Stomach (tissue), 9 donors: ENCODE measurements around the gene SORCS3. TPM values are rescaled to one million over a fixed set of nuclear protein-coding genes. Genes with fewer than 3 reads are reported as not detected.

Source experiments
- DNase-seq, 2 donors: peaks; one replicate each; pipeline versions ENCODE4 v3.0.0 to v3.0.0-alpha.2; 2013 to 2019
- H3K27ac ChIP-seq, 5 donors: fragments of 200-600 bp in 4 of 5; sonication (generic) in 4 of 5; one replicate each; pipeline ENCODE4 v1.5.1; 2013 to 2019; ENCODE audit warnings: mild to moderate bottlenecking in 1 of 5, moderate library complexity in 1 of 5
- H3K27me3 ChIP-seq, 3 donors: fragments of 200-600 bp; sonication (generic); one replicate each; pipeline ENCODE4 v1.5.1; 2017 to 2019; ENCODE audit warnings: mixed run types in 1 of 3
- H3K36me3 ChIP-seq, 4 donors: fragments of 200-600 bp; sonication (generic); 1 replicate in 3 of 4; 2 replicates in 1 of 4; pipeline ENCODE4 v1.5.1; 2016 to 2019
- H3K4me1 ChIP-seq, 4 donors: fragments of 200-600 bp; sonication (generic); one replicate each; pipeline ENCODE4 v1.5.1; 2016 to 2019
- H3K4me3 ChIP-seq, 4 donors: fragments of 200-600 bp; sonication (generic) in 3 of 4; one replicate each; pipeline ENCODE4 v1.5.1; 2016 to 2019; ENCODE audit warnings: mild to moderate bottlenecking in 1 of 4
- H3K9me3 ChIP-seq, 4 donors: fragments of 200-600 bp; sonication (generic); one replicate each; pipeline ENCODE4 v1.5.1; 2016 to 2019
- EP300 ChIP-seq: sonication (generic); formaldehyde crosslinking; IDR thresholded peaks from one replicate; pipeline ENCODE4 v1.6.1; 2017; ENCODE audit warnings: antibody characterized with exemption
- POLR2A ChIP-seq, 4 donors: fragments of 450-650 bp; IDR thresholded peaks; one replicate each; pipeline ENCODE4 v1.6.1; 2016; ENCODE audit warnings: antibody characterized with exemption in 4 of 4, control low read depth in 2 of 4, mild to moderate bottlenecking in 1 of 4, moderate library complexity in 1 of 4
- POLR2AphosphoS5 ChIP-seq, 3 donors: sonication (generic); formaldehyde crosslinking; IDR thresholded peaks; one replicate each; pipeline ENCODE4 v1.6.1; 2016; ENCODE audit warnings: antibody characterized with exemption in 3 of 3
- WGBS, 5 donors: extraction: QIAGEN DNeasy Blood & Tissue Kit in 3 of 5; methylation state at CpG; one replicate each; pipeline versions ENCODE4 v1.1.5 to v1.1.7; 2013 to 2018; 5-methylcytosine and 5-hydroxymethylcytosine counted together
- intact Hi-C: fragments of 100-400 bp; cut with DNase I; formaldehyde crosslinking; loops from one replicate; pipeline ENCODE4 v1.15.1; 2023; ENCODE audit warnings: low total_unique reads
- polyA plus RNA-seq, 3 donors: library from polyadenylated mRNA; stranded (reverse); fragments of 200-250 nt; gene quantifications; one replicate each; pipeline ENCODE4 v1.2.3, GENCODE V29; 2013
- total RNA-seq, 5 donors: library from RNA; depleted of rRNA; stranded (reverse); fragments of >200 nt; gene quantifications; one replicate each; pipeline versions ENCODE4 v1.1.0 to v1.2.3, GENCODE V29; 2014 to 2016
- TF ChIP-seq, protein P1 (sequence below), 7 experiments: fragments of 450-650 bp in 4 of 7; fragments of 200-600 bp in 3 of 7; sonication (generic) in 3 of 7; IDR thresholded peaks; one replicate each; pipeline ENCODE4 v1.5.1; 2016 to 2019; ENCODE audit warnings: antibody characterized with exemption in 7 of 7, control low read depth in 2 of 7, mild to moderate bottlenecking in 1 of 7
- donor health status: healthy with polysubstance abuse.
- donor health status: Bipolar disorder and iron deficiency.
- donor health status: healthy.

The SORCS3 gene
- total and polyA plus RNA-seq, 8 donors = 0.06 to 2.6 (median 0.20) TPM; not detected in 4

DNA sequence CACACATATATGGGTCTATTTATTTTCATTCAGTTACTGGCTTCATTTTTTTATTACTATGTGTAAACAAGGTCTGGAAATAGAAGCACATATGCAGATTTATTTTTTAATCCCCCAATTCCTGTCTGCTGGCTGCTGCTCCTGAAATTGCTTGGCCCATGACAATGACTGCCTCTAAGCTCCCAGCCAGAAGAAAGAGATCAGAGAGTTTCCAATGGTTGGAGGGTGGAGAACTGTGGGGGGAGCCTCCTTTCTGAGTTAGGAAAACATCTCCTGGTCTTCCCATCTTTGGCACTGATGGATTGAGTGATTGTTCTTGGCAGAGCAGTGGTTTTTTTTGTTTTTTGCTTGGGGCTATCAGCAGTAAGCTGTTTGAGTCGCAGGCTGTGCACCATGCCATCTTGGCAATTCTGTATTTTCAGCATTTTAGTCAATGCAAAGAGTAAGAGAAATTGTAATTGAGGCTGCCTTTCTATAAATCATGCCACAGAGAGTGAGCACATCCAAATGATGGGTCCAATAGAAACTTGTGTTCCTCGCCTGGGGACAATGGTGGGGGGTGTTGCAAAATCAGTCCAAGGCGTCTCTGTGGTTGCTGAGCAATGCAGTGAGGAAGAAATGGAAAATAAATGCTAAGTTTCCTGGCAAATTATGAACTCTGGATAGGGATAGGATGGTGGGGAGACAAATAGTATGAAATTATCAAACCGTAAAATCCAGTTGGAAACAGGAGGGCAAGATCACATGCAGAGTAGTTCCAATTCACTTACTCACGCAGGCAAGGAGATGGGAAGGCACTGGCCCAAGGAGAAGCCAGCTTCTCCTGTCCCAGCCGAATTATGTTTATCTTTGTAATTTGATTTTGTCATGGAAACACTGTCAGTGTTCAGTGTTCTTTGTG is 382.4 kb downstream of the SORCS3 start:
- no peak for DNase-seq
- Histone ChIP-seq H3K27me3 (no peaks in the 10 kb centered on the region), H3K4me3 (no peak overlapping the region), H3K4me1 (no peaks in the 10 kb centered on the region), H3K27ac (no peak overlapping the region), H3K9me3 (no peaks in the 10 kb centered on the region), H3K36me3 (no peaks in the 10 kb centered on the region)
- 42 to 72% (median 46%) methylated on average over 6 of the region's 6 CpGs for WGBS, 5 donors
- intact Hi-C loops = no loop called here
- no peak for TF ChIP-seq POLR2AphosphoS5 (IDR thresholded peaks at IDR 0.05)
- no peak for TF ChIP-seq POLR2A (IDR thresholded peaks at IDR 0.05)
- TF ChIP-seq EP300 = no peak
- TF ChIP-seq, protein P1, sequence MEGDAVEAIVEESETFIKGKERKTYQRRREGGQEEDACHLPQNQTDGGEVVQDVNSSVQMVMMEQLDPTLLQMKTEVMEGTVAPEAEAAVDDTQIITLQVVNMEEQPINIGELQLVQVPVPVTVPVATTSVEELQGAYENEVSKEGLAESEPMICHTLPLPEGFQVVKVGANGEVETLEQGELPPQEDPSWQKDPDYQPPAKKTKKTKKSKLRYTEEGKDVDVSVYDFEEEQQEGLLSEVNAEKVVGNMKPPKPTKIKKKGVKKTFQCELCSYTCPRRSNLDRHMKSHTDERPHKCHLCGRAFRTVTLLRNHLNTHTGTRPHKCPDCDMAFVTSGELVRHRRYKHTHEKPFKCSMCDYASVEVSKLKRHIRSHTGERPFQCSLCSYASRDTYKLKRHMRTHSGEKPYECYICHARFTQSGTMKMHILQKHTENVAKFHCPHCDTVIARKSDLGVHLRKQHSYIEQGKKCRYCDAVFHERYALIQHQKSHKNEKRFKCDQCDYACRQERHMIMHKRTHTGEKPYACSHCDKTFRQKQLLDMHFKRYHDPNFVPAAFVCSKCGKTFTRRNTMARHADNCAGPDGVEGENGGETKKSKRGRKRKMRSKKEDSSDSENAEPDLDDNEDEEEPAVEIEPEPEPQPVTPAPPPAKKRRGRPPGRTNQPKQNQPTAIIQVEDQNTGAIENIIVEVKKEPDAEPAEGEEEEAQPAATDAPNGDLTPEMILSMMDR (IDR thresholded peaks at IDR 0.05) = no peak

DNA sequence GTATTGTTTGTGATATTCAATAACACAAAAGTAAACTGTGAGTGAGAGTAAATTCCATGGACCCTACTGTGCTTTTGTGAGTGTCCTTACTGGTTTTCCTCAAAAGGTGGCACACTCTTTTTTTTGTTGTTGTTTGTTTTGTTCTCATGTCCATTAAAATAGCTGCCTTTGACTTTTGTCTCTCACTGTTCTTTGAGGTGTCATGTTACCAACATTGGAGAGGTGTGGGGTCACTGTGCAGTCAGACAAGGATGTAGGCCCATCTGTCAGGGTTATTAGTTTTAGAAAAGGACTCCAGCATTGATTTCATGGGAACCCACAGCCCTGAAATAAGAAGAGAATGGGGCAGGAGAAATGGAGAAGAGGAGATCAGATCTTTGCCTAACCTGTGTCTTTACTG is 383.1 kb downstream of the SORCS3 start:
- Histone ChIP-seq H3K9me3 (no peaks in the 10 kb centered on the region), H3K4me1 (no peaks in the 10 kb centered on the region), H3K36me3 (no peaks in the 10 kb centered on the region), H3K4me3 (no peak overlapping the region), H3K27ac (no peak overlapping the region), H3K27me3 (no peaks in the 10 kb centered on the region)
- no peak for TF ChIP-seq POLR2AphosphoS5 (IDR thresholded peaks at IDR 0.05)
- TF ChIP-seq, protein P1 (IDR thresholded peaks at IDR 0.05) = no peak
- TF ChIP-seq EP300 = no peak
- no peak for TF ChIP-seq POLR2A (IDR thresholded peaks at IDR 0.05)
- no peak for DNase-seq
- intact Hi-C loops = no loop called here

DNA sequence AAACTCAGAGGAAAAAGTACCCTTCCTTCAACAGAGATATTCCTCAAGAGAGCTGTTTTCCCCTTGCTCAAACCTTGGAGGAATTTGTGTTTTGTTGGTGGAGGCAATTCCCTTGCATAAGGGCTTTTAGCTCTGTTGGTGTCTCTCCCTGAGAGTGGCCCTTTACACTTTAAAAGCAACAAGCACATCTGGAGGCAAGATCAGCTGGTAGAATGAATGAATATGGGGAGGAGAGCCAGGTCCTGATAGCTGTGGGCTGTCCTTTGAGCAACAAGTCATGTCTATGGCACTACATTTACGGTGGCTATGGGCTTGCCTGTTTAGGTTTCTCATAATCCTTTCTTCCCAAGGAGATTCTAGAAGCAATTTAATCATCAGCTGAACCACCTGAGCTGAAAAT is 384.0 kb downstream of the SORCS3 start:
- no peak for TF ChIP-seq POLR2A (IDR thresholded peaks at IDR 0.05)
- TF ChIP-seq, protein P1 (IDR thresholded peaks at IDR 0.05) = no peak
- TF ChIP-seq EP300 = no peak
- TF ChIP-seq POLR2AphosphoS5 (IDR thresholded peaks at IDR 0.05) = no peak
- intact Hi-C loops = no loop called here

DNA sequence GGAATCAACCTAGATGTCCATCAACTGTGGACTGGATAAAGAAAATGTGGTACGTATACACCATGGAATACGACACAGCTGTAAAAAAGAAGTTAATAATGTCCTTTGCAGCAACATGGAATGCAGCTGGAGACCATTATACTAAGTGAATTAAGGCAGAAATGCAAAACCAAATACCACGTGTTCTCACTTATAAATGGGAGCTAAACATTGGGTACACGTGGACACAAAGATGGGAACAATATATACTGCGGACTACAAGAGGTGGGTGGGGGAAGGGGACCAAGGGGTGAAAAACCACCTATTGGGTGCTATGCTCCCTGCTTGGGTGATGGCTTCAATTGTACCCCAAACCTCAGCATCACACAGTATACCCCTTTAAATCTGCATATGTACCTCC is 385.5 kb downstream of the SORCS3 start:
- intact Hi-C loops = no loop called here
- H3K27me3 ChIP-seq = no peaks in the 10 kb centered on the region
- no peaks in the 10 kb centered on the region for H3K36me3 ChIP-seq
- H3K27ac ChIP-seq = no peak overlapping the region
- 86 to 90% (median 87%) methylated on average over 5 of the region's 5 CpGs for WGBS, 5 donors
- H3K9me3 ChIP-seq = no peaks in the 10 kb centered on the region
- no peak overlapping the region for H3K4me3 ChIP-seq
- H3K4me1 ChIP-seq = no peaks in the 10 kb centered on the region
- TF ChIP-seq EP300 (no peak), POLR2AphosphoS5 (IDR thresholded peaks at IDR 0.05) (no peak), POLR2A (IDR thresholded peaks at IDR 0.05) (no peak)
- TF ChIP-seq, protein P1 (IDR thresholded peaks at IDR 0.05) = no peak
- DNase-seq = no peak

More for the DNA sequence above, 384.0 kb downstream of the SORCS3 start:
- H3K4me1 ChIP-seq = no peaks in the 10 kb centered on the region
- no peaks in the 10 kb centered on the region for H3K36me3 ChIP-seq
- H3K27me3 ChIP-seq = no peaks in the 10 kb centered on the region
- H3K9me3 ChIP-seq = no peaks in the 10 kb centered on the region
- no peak for DNase-seq
- 55 to 74% (median 61%) methylated on average over 1 of the region's 1 CpG for WGBS, 5 donors
- H3K4me3 ChIP-seq = no peak overlapping the region
- no peak overlapping the region for H3K27ac ChIP-seq
